LNCAP (cell line): ENCODE data around the gene CSGALNACT2.

Source experiments
- CTCF ChIP-seq: fragments of 450-650 bp; IDR thresholded peaks from 2 replicates; pipeline ENCODE4 v1.5.1; 2017; ENCODE audit warnings: mild to moderate bottlenecking

Gene CSGALNACT2

GRCh38 chr10:43222210-43222720 lies 84.0 kb downstream of the CSGALNACT2 start:
- TF ChIP-seq CTCF = no peak

- TF ChIP-seq CTCF = no peak
These were observed 84.8 kb downstream of the CSGALNACT2 start for GRCh38 chr10:43223056-43223455.

GRCh38 chr10:43224321-43224720 lies 86.1 kb downstream of the CSGALNACT2 start:
- TF ChIP-seq CTCF = no peak

GRCh38 chr10:43225004-43225786 lies 87.0 kb downstream of the CSGALNACT2 start:
- no peak for TF ChIP-seq CTCF

GRCh38 chr10:43225787-43226153 lies 87.5 kb downstream of the CSGALNACT2 start:
- no peak for TF ChIP-seq CTCF

- no peak for TF ChIP-seq CTCF
These were observed 88.2 kb downstream of the CSGALNACT2 start for GRCh38 chr10:43226441-43226840.

GRCh38 chr10:43226851-43227845 lies 88.9 kb downstream of the CSGALNACT2 start:
- no peak for TF ChIP-seq CTCF
